Stimulated activated CD8-positive, alpha-beta memory T cell treated with anti-CD3 and anti-CD28 coated beads, Interleukin-2, amount 100 ng/mL, for 48 hours (primary cell): Measurements from ENCODE around the gene BRSK1.
A peak's percentile ranks its signal among the peaks of the same experiment; 100 is the strongest.

ENCODE experiments used
- DNase-seq, 2 donors: peaks; one replicate each; pipeline ENCODE4 v3.0.0-alpha.2; 2020; ENCODE audit warnings: low read depth in 2 of 2

The BRSK1 gene

DNA sequence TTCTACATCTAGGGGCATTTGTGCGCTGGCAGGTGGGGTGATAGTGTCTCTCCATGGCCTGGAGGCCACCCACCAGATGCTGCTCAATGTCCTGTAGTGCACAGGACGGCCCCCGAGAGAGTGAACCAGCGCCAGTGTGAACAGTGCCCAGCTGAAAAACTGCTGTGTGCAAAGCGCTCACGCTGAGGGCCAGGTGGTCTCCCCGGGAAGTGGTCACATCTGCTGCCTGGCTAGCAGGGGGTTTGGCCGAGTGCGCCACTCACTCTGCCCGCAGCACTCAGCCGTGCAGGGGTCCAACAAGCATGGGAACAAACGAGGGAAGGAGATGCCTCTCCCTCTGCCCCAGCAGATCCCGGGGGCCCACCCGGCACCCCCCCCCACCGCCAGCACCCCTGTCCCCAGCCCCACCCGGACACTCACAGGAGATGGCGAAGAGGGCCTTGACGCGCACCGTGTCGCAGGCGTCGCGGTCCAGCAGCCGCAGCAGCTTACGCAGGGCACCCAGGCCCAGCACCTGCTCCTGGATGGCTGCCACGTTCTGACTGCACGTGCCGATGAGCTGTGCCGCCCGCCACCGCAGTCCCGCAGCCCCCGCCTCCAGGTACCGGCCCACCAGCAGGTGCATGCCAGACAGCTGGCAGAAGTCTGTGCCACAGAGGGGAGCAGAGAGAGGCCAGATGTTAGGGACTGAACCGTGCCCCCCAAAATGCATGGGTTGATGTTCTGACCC lies 9.7 kb upstream of the BRSK1 start:
- DNase-seq, result no peak

DNA sequence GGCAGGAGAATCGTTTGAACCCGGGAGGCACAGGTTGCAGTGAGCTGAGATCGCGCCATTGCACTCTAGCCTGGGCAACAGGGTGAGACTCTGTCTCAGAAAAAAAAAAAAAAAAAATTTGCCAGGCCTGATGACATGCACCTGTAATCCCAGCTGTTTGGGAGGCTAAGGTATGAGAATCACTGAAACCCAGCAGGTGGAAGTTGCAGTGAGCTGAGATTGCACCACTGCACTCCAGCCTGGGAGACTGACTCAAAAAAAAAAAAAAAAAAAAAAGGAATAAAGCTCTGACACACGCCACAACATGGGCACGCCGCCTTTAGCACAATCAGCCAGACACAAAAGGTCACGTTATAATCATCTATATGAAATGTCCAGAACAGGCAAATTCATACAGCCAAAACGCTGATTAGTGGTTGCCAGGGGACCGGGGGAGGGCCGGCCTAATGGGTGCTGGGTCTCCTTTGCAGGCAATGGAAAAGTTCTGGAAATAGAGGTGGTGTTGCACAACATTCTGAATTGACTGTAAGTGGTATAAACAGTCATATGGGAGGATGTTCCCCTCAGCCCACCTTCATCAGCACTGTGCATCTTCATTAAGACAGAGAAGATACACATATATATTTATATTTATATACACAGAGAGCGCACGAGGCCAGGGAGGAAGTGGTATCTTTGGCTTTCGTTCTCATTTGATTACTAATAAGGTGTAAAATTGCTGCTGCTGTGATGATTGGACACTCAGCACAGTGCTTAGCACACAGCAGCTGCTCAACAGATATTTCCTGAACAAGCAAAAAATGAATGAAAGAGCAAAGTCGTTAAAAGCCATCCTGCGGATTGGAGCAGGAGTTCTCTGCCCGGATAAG lies 7.7 kb upstream of the BRSK1 start:
- no peak for DNase-seq

DNA sequence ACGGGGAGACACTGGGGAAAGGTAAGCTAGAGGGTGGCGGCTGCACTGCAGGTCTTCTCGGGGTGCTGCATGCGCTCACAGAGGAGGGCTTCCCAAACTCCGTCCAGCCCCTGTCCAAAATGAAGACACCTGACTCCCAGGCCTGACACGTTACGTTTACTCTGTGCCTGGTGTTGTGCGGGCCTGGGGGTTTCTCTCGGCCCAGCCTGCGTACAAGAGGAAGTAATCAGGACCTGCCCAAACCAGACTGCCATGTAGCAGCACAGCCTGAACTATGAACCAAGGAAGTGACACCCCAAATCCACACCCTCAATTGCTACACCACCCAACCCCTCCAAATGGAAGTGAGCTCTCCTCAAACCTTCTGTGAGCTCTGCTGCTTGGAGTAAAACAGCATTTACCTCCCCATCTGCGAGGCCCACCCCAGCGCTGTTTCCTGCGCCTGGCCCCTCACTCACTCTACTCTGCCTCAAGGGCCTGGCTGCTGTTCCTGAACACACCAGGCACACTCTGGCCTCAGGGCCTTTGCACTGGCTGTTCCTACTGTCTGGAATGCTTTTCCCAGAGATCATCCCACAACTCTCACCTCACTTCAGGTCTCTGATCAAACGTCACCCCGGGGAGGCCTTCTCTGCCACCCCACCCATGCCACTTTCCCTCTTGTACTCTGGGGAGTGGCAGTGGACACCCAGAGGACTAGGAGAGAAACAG lies 6.9 kb upstream of the BRSK1 start:
- DNase-seq, result no peak

DNA sequence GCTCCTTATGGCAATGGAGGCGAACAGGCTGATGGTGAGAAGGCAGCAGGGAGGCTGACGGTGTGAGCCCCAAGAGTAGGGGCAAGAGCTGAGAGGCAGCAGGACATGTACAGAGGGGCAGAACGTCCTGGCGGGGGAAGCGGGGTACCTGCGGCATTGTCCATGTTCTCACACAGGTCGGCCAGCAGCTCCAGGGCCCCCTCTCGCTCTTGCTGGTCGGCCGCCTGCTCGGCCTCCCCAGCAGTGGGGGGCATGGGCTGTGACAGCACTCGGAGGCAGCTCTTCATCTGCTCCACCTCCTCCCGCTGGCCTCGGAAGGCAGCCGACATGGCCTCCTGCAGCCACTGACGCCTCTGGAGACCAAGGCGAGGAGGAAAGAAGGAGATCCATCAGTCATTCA lies 6.3 kb upstream of the BRSK1 start:
- no peak for DNase-seq

GRCh38 chr19:55278391-55279135 lies 5.2 kb upstream of the BRSK1 start:
- no peak for DNase-seq

DNA sequence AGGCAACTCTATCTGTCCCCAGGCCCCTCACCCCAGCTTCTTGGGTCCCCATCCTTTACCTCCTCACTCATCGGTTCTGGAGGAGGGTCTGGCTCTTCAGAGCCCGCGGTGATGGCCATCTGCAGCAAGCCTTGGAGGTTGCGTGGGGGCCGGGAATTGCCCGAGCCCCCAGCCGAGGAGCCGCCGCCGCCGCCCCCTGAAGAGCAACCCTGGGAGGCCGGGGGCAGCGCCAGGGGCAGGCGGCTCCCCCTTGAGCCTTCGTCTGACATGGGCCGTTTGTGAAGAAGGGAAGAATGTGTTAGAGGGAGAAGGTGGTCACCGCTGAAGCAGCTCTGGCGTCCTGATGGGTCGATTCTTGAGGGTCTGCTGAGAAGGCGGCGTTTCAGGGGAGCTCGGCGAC lies 4.5 kb upstream of the BRSK1 start:
- DNase-seq, result no peak

DNA sequence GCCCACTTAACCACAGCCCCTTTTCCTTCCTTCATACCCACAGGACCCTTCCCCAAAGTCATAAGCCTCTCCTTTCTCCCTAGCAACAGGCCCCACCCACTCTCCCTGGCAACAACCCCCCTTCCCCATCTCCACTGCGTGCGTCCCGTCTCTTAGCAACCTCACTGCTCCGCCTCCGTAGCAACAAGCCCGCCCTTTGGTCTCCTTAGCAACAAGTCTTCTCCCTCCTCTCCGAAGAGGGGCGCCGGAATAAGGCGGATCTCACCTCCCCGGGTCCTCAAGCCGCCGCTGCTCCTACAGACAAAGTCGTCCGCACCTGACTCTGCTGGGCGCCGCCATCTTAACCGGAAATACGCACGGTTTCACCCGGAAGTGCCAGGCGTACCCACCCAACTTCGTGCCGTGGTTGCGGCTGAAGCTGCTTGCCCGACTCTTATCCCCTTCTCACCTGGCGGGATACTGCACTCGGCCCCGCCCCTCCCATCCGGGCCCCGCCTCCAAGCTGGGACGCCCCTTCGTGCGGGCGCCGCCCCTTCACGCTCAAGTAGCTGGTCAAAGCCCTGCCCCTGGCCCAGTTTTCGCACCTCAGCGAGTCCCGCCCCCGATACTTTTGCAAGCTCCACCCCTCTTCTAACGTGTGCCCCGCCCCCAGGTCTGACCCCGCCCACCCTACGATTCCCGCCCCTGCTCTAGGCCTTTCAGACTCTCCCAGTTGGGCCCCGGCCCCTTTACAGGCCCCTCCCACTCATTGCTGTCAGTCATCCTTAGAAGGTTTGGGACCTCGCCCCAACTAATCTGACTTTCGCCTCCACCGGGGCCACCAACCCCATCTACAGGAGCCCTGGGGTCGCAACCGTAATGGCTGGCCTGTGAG lies 3.8 kb upstream of the BRSK1 start, which contains the start of gene HSPBP1:
Gene HSPBP1, minus strand, starts transcription at position 341 of the 874 bp plus-strand sequence. CDS start 502 bp downstream, outside the sequence.
- DNase-seq, result peak; percentile 93 to 96

DNA sequence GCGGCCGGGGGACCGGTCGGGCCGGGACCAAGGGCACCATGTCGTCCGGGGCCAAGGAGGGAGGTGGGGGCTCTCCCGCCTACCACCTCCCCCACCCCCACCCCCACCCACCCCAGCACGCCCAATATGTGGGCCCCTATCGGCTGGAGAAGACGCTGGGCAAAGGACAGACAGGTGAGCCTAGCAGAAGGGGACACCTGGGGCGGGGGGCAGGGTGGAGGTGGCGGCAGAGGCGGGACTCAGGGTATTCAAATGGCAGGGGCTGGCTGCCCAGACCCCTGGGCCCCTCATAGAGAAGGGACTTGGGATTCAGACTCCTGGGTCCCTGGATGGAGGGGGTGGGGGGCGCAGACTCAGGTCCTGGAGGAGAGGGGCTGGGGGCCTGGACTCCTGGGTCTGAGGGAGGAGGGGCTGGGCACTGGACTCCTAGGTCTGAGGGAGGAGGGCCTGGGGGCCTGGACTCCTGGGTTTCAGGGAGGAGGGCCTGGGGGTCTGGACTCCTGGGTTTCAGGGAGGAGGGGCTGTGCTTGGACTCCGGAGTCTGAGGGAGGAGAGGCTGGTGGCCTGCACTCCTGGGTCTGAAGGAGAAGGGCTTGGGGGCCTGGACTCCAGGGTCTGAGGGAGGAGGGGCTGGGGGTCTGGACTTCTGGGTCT lies 735 bp downstream of the BRSK1 start:
- no peak for DNase-seq

GRCh38 chr19:55285229-55285890 lies 1.6 kb downstream of the BRSK1 start:
- no peak for DNase-seq

GRCh38 chr19:55287361-55288079 lies 3.7 kb downstream of the BRSK1 start:
- DNase-seq, result no peak

DNA sequence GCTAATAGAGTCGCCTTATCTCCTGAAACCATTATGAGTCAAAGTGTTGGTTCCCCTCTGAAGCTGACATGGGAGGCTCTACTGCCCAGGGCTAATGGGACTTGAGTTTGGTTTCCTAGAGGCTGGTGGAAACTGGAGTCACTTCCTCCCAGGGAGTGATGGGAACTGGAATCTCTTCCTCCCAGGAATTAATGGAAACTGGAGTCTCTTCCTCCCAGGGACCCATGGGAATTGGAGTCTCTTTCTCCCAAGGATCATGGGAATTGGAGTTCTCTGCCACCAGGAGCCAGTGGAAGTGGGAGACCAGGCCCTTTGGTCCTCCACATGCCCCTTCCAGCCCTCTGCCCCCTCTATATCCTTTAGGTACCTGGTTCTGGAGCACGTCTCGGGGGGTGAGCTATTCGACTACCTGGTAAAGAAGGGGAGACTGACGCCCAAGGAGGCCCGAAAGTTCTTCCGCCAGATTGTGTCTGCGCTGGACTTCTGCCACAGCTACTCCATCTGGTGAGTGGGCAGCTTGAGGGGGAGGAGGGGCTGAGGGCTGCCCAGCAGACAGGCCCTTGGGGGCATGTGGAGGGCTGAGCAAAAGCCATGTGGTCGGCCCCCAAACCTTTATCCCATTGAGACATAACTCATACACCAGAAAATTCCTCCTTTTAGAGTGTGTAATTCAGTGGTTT lies 5.5 kb downstream of the BRSK1 start:
- DNase-seq, result no peak

DNA sequence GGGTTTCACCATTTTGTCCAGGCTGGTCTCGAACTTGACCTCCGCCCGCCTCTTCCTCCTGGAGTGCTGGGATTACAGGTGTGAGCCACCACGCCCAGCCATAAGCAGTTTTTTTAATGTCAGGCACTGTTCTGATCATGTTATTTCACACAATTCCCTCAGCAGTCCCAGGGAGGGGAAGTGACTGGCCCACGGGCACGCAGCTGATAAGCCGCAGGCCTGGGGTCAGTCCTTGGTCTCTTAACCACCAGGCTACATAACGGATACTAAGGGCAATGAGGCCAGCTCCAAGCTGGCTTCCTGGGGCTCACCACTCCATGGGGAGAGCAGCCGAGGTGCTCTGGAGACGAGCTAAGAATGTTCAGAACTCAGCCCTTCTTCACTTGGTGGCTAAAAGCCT lies 13.5 kb downstream of the BRSK1 start:
- DNase-seq, result no peak

DNA sequence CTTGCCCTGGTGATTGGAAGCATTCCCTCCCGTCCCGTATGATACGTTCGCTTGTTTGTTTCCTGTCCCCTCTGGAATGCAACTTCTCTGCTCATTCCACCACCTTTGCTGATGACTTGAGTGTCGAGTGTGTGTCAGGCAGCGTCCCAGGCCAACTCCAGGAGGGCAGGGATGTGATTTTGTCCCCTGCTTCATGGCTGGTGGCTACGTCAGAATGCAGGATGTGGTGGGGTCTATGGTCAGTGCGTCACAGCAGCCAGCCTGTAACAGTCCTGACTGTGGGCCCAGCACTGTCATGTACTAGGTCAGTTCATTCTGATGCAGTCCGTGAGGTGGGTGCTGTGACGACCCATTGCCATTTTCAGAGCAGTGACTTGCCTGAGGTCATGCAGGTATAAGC lies 16.2 kb downstream of the BRSK1 start:
- no peak for DNase-seq

- no peak for DNase-seq
These were observed 17.2 kb downstream of the BRSK1 start for GRCh38 chr19:55300886-55301458.

DNA sequence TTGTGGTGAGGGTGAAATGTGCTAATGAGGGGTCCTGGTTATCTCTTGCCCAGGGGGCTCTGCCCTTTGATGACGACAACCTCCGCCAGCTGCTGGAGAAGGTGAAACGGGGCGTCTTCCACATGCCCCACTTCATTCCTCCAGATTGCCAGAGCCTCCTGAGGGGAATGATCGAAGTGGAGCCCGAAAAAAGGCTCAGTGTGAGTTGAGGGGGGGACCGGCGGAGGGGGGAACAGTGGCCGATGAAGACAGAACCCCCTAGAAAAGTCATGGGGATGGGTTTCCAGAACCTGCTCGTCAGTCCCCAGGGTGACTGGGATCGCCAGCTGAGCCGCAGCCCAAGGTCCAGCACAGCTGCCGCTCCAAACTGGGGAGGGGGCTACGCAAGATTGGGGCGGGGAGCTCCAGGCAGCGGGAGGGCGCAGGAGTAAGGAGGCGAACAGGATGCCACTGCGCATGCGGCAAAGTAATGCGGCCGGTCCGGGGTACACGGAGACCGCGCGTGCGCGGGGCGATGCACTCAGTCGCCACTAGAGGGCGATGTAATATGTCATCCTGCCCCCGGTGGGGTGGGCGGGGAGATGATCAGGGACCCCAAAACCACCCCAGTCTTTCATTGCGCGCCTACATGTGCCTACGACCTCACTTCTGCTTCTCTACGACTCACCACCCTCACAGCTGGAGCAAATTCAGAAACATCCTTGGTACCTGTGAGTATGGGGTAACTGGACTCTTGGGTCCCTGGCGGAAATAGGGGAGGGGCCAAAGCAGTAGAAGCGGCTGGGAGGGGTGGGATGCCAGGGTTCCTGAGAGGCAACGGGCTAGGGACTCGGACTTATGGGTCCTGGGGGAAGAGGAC lies 17.9 kb downstream of the BRSK1 start:
- peak; percentile 91 to 97 for DNase-seq

DNA sequence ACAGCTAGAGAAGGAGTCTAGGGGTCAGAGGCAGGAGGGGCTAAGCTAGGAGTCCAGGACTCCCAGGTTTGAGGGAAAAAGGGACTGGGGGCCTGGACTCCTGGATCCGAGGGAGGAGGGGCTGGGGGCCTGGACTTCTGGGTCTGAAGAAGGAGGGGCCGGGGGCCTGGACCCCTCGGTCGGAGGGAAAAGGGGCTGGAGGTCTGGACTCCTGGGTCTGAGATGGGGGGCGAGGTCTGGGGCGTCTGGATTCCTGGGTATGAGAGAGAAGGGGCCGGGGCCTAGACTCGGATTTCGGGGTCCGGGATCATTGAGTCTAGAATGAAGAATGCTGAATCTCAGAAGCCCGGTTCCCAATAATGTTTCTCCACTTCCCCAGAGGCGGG lies 18.5 kb downstream of the BRSK1 start:
- DNase-seq, result no peak

DNA sequence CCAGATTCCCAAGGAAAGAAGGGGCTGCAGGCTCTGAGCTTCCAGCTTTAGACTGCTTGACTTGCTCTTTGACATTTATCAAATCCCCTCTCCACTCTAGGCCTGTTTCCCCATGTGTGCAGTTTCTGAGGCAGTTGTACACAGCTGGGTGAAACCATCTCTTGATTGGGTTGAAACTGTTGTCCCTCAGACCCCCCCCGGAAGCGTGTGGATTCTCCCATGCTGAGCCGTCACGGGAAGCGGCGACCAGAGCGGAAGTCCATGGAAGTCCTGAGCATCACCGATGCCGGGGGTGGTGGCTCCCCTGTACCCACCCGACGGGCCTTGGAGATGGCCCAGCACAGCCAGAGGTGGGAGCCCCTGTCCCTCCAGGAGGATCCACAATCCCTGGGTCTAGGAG lies 19.7 kb downstream of the BRSK1 start:
- DNase-seq, result no peak
